Suppressor macrophage treated with lipopolysaccharide for 1 hour (primary cell): ENCODE measurements around the gene PARL.

ENCODE experiments used
- DNase-seq, 3 donors: peaks; one replicate each; pipeline ENCODE4 v3.0.0-alpha.2; 2020 to 2022

The PARL gene, protein sequence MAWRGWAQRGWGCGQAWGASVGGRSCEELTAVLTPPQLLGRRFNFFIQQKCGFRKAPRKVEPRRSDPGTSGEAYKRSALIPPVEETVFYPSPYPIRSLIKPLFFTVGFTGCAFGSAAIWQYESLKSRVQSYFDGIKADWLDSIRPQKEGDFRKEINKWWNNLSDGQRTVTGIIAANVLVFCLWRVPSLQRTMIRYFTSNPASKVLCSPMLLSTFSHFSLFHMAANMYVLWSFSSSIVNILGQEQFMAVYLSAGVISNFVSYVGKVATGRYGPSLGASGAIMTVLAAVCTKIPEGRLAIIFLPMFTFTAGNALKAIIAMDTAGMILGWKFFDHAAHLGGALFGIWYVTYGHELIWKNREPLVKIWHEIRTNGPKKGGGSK

DNA sequence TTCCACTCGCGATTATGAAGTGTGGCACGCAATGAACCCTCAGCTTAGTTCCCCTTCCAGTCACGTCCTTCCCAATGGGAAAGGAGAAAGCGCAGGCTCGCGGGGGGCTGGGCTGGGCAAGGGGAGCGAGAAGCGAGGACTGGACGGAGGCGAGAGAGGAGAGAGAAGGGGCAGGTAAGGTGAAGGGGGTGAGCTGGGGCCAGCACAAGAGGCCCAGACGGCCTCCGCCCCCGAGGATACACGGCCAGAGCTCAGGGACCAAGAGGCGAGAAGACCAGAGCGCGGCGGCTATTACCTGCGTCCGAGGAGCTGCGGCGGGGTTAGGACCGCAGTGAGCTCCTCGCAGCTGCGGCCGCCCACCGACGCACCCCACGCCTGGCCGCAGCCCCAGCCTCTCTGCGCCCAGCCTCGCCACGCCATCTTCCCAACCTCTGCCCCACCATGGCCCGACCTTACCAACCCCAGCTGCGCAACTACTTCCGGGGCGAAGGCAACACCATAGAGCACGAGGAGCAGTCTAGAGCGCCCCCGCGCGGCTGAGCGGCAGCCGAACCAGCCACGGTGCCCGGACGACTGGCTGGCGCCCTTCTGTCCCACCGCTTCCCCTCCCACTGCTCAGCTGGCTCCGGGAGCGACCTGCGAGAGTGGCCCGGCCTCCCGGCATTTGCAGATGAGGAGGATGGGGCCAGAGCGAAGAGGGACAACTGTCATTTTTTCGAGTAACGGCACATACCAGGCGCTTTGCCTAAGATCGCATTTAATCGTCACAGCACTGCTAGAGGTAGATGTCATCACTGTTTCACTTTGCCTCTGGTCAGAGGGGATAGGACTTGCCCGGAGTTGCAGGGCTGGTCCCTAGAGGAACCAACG, at the start of gene PARL:
Gene PARL (minus strand): TSS at position 454 of the 870 bp plus-strand sequence. CDS start 34 bp downstream, at position 420.
- peak; percentile 96 to 97 (median 97) for DNase-seq

DNA sequence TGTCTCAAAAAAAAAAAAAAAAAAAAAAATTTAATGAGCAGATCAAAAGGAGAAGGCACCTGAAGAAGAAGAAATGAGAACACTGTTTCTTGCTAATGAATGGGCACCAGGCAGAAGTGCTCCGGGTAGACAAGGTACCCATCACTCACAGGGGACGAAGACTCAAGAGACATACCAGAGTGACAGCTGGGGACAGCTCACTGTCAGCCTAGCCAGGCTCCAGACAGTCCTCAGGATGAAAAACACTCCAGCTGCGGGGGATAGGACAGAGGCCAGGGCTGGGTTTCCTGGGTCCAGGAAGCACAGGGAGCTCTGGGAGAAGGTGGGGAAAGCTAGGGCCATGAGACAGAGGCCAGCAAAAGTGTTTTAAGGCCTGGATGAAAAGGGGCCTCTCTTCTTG, 48.5 kb upstream of the PARL start:
- DNase-seq = no peak

- no peak for DNase-seq
These were observed 47.2 kb upstream of the PARL start for GRCh38 chr3:183931881-183932280.

DNA sequence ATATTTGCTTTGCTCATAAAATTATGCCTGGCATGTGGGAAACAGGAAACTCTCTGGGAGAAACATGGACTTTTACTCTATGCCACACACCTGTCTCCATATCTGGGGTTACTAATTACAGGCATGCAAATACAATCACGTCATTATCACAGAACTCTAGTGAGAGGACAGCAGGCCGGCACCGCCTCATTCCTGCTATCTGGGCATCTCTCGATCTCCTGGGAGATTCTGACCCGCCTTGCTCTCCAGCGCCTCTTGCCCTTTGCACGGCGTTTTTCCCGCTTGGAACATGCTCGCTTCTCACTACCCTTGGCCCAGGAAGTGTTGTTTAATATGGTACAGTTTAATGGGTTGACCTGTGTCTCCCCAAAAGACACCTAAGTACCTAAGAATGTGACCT, 45.4 kb upstream of the PARL start:
- no peak for DNase-seq

- DNase-seq = no peak
These were observed 42.4 kb upstream of the PARL start for GRCh38 chr3:183927059-183927458.

DNA sequence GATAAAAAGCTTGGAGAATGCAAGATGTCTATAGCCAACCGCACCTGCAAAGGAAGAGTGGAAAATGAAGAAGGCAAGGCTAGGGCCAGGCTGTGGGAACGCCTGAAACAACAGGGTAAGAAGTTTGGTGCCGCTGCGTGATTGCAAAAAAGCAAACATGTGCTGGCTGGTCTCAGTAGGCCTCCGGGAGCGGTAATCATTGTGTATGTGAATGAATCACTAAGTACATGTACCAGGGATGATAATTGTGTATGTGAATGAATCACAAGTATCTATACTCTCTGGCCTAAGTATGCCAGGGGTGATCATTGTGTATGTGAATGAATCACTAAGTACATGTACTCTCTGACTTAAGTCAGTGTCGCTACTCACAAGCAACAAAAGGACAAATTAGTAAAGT, 40.3 kb upstream of the PARL start:
- no peak for DNase-seq

DNA sequence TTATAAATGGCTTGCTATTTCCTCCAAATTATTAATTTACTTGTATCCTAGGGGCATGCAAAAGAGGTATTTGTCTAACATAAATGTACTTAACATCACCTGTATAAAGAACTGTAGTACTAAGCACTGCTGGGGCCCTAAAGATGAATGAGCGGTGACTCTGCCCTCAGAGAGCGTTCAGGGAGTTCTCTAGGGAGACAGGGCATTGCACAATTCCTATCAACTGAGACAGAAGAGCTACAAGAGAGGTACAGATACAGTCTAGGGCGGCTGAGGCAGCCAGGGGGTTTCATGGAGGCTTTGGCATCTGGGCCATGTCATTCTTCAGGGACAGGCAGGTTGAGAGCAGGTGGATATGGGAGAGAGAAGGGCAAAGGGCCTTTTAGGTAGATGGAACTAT, 39.9 kb upstream of the PARL start:
- DNase-seq = no peak

DNA sequence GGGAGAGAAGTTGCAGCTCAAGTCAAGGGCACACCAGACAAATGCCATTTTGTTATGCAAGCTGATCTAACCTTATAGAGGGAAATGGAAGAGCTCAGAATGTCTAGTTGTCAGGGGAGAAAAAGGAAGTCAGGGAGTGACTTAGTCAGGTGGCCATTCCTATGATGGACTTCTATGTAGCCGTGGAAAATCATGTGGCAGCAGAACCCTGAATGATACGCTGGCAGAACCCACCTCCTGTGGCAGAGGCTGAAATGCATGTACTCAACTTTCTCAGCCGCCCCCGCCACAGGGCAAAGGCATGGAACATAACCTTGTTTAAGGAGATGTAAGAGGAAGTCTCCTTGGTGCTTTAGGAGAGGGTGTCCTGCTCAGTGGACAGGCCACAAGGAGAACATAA, 37.7 kb upstream of the PARL start:
- DNase-seq = peak in 1 of 3 donors; percentile 3

DNA sequence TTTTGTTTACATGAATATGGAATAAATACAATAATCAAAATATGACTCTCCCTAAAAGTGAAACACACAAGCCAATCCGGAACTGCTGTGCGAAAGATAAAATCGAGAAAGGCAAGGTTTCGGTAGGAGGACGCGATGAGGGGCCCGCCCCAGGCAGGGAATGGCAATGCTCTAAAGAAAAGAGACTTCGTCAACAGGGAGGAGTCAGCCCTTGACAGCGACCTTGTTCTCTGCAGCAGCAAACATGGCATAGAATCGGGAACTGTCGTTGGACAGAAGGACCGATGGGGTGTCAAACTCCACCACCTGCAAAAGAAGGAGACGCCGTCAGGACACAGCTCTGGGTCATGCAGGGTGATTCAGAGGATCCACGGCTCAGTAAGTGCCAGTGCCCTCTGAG, 36.4 kb upstream of the PARL start:
- DNase-seq = no peak

- DNase-seq = no peak
These were observed 35.7 kb upstream of the PARL start for GRCh38 chr3:183920416-183920815.

DNA sequence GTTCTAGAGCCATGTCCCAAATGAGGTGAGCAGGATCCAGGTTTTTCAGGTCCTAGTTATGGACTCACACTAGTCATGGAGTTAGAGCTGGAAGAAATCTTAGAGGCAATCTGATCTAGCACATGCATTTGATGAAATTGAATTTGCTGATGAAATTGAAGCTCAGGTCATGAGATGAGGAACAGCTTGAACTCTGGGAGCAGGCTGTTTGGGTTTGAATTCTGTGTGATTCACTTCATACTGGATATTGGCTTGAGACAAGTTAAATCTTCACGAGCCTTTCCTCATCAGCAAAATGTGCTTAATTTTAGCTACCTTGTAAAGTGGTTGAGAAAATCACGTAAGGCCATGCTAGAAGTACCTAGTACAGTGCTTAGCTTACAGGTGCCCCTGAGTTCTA, 33.5 kb upstream of the PARL start:
- no peak for DNase-seq

GRCh38 chr3:183917776-183918175, 33.1 kb upstream of the PARL start:
- DNase-seq = no peak

GRCh38 chr3:183914856-183915255, 30.2 kb upstream of the PARL start:
- DNase-seq = no peak

DNA sequence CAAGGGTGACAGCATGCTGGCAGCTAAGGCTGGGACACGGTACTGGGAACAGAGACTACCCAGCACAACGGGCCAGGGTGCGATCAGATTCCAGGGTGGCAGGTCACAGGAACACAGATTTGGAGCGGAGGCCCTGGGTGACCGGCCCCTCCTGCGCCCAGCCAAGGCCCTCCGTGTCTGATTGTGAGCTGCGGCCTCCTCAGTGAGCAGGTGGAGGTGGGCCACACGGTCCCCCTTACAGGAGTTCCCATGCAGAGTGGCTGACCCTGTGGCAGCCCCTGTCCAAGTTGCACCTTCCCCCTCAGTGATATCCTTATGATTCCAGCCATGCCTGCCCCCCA, 28.9 kb upstream of the PARL start:
- no peak for DNase-seq

- DNase-seq = no peak
These were observed 28.4 kb upstream of the PARL start for GRCh38 chr3:183912895-183913579.

GRCh38 chr3:183911763-183912506, 27.3 kb upstream of the PARL start:
- DNase-seq = no peak

GRCh38 chr3:183911087-183911486, 26.4 kb upstream of the PARL start:
- no peak for DNase-seq

GRCh38 chr3:183909030-183909600, 24.4 kb upstream of the PARL start:
- no peak for DNase-seq

GRCh38 chr3:183907911-183908331, 23.2 kb upstream of the PARL start:
- no peak for DNase-seq

GRCh38 chr3:183907176-183907575, 22.5 kb upstream of the PARL start:
- DNase-seq = no peak

DNA sequence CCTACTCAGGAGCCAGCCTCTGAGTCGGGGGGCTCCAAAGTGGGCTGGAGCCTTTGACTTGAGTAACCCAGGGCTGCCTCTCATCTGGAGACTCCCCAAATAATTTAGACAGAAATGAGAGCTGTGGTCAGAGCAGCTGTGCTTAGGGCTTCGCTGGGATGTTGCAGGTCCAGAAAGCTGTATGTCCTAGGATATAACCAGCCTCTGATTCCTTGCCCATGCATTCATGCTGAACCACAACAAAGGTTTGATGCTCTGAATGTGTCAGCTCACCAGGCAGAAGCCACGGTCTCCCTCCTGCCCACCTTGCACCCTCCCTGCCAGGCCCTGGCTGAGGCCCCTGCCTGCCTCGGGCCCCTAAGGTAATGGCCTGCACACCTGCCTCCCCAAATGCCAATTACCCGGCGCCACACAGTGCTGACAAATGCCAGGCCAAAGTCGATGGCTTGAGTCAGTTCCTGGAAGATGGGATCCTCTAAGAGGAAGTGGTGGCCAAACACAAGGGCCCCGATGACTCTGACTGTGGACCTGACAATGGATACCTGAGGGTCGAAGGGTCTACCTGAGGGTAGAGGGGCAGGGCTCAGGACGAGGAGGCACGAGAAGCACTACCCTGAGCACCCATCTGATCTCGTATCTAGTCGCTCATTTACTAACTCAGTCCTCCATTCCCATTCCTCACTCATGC, 21.7 kb upstream of the PARL start:
- DNase-seq = no peak
